ENCODE measurements around the gene LPXN.

DNA sequence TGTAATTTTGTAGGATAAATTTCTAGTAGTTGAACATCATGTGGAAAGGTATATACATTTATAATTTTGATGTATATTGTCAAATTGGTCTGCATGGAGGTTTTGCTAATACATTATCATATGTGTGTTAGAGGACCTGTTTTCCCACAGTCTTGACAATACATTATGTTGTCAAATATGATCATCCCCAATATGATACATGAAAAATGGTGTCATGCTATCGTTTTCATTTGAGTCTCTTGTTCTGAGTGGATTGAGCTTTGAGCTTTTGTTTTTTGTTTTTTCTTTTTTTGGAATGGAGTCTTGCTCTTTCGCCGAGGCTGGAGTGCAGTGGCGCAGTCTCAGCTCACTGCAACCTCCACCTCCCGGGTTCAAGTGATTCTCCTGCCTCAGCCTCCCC lies 32.7 kb upstream of the LPXN start:
- no peak for TF ChIP-seq TAF1 (IDR thresholded peaks at IDR 0.05; ENCODE audit: borderline replicate concordance, low read depth, low read length)
- no peak for TF ChIP-seq POLR2AphosphoS5 (IDR thresholded peaks at IDR 0.05; ENCODE audit: low read depth, low read length)
